Activated CD8-positive, alpha-beta memory T cell treated with anti-CD3 and anti-CD28 coated beads for 4 hours (primary cell): ENCODE measurements around the gene OR6N2.
A peak's percentile ranks its signal among the peaks of the same experiment; 100 is the strongest.

Source experiments
- DNase-seq, 2 donors: peaks; one replicate each; pipeline ENCODE4 v3.0.0-alpha.2; 2020; ENCODE audit warnings: low read depth in 2 of 2

Gene OR6N2, protein sequence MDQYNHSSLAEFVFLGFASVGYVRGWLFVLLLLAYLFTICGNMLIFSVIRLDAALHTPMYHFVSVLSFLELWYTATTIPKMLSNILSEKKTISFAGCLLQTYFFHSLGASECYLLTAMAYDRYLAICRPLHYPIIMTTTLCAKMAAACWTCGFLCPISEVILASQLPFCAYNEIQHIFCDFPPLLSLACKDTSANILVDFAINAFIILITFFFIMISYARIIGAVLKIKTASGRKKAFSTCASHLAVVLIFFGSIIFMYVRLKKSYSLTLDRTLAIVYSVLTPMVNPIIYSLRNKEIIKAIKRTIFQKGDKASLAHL

DNA sequence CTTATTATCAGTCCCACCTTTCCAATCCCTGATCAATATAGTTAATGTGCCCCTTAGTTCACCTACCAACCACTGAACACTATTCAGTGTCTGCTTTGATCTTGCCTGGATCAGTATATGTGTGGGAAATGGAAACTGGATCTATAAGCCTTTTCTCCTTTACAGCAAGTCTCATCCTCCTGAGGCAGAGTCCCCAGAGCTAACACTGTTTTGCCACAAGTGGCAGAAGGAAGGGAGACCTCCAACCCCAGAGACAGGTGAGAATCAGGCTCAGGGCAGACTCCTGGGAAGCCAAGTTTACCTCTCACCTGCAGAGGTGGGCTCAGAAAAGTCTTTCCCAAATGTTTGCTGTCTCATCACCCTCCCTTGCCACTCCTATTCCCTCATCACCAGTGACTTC is at the start of gene OR6N2:
TSS of gene OR6N2 (minus strand) at position 101 of the 400 bp plus-strand sequence. CDS start 3,569 bp downstream, outside the sequence.
- DNase-seq: no peak

DNA sequence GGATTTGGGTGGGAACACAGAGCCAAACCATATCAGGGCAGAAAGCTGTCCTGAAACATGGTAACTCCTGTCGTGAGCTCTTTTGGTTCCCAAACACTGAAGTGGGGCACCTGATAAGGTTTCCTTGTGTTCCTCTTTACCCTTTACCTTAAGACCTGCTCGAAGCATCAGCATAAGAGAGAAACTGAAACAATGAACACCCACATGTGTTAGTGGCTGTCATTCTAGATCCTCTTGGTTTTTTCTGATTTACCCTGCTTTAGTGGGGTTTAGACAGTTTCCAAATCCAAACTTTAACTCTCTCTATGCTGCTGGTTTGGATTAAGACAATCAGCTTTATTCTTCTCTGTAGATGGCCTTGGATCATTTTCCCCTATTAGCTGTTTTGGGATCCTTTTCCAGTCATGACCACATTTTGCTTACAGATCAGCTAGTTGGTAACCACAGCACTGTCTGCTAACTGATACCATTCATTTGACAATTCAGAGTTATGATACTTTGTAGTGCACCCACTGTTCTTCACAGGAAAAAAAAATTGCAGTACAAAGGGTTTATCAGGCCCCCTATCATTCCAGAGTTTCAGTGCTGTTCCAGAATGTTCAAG is 49.2 kb upstream of the OR6N2 start:
- no peak for DNase-seq

GRCh38 chr1:158821723-158822122 is 40.7 kb upstream of the OR6N2 start:
- DNase-seq: no peak

DNA sequence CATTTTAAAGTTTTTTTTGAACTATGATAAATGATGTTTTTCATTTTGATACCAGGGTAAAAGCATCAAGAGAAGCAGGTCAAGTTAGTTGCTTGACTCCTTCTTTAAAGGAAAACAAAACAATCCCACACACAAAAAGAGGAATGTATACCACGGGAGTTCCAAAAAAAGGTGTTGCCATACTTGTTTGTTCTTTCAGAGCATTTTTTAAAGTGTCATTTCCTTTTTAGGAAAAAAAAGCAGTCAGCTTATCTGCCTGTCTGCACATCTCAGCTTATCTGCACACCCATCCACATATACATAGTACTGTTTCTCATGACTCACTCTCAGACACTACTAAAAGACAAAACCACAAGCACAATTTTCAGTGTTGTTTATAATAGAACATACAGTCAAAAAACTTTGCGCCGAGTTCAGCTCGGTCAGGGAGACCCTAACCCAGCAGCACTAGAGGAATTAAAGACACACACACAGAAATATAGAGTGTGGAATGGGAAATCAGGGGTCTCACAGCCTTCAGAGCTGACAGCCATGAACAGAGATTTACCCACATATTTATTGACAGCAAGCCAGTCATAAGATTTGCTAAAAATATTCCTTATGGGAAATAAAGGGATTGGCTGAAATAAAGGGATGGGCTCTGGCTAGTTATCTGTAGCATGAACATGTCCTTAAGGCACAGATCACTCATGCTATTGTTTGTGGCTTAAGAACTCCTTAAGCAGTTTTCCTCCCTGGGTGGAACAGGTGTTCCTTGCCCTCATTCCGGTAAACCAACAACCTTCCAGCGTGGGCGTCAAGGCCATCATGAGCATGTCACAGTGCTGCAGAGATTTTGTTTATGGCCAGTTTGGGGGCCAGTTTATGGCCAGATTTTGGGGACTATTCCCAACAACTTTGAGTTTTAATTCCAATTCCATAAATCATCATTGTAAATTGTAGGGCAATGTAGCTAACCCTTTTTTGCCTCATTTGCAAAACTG is 38.7 kb upstream of the OR6N2 start:
- no peak for DNase-seq

DNA sequence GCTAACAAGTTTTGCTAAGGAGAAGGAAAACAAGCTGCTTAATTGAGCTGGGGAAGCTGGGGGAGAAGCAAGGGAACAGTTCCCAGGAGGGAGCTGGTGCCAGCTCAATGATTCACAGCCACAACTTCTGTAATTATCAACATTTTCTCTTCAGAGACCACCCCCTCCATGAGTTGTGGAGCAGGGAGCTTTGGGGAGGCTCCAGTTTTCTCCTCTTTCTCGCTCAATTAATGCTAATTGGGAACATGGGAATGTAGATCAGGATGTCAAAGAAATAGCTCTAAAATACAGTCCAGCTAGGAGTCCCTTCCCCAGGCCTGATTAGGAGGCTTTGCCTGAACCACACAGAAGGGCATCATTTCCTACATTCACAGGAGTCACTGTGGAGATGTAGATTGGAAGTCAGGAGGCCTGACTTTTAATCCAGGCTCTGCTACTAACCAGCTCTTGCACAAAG is 38.0 kb upstream of the OR6N2 start:
- DNase-seq: no peak

- no peak for DNase-seq
Measured at GRCh38 chr1:158818560-158818959, 37.6 kb upstream of the OR6N2 start.

DNA sequence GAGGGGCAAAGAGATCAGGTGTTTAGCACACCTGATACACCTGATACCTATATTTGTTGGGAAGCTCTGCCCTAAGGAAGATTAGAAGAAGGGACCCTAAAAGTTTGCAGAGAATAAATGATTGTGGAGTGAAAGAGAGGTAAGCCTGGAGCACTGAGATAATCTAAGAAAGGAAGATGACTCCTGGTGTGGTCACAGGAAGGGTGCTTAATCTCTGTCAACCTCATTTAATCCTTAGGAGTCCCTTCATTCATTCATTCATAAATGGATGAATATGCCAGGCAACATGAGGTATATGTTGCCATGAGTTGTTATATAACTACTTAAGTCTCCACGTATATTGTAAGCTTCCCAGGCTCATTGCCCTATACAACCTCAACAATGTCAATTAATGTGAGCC is 34.0 kb upstream of the OR6N2 start:
- no peak for DNase-seq

DNA sequence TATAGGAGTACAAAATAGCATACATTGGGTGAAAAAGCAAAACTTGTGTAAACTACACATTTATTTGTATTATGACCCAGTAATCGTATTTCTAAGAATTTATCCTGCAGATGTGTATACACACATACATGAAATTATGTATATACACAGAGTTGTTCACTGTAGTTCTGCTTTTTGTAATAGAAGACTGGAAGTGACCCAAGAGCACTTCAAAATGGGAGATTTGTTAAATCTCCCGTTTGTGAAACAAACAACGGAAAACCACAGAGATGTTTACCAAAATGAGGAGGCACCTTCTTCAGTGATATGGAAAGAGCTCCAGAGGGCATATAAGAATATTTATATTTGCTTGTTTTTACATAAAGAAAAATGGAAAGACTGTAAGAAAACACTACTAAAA is 32.2 kb upstream of the OR6N2 start:
- no peak for DNase-seq

GRCh38 chr1:158812336-158812735 is 31.3 kb upstream of the OR6N2 start:
- no peak for DNase-seq

GRCh38 chr1:158810311-158810710 is 29.3 kb upstream of the OR6N2 start:
- DNase-seq: no peak

GRCh38 chr1:158809862-158810261 is 28.9 kb upstream of the OR6N2 start:
- DNase-seq: no peak

DNA sequence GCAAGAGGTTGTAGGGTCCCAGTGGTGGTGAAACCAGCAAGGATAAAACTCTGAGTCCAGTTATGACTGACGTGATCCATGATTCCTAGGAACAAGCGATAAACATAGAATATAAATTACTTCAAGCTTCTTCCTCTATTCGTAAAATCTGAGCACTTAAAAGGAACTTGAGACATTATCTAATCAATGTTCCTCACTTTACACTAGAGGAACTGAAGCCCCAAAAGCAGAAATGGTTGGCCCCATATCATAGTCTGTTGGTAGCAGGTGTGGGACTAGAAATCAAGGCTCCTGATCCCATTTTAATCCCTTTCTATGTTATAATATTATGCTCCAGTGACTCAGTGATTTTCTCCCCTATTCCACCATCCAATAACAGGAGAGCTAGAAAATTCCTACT is 28.3 kb upstream of the OR6N2 start:
- DNase-seq: no peak

DNA sequence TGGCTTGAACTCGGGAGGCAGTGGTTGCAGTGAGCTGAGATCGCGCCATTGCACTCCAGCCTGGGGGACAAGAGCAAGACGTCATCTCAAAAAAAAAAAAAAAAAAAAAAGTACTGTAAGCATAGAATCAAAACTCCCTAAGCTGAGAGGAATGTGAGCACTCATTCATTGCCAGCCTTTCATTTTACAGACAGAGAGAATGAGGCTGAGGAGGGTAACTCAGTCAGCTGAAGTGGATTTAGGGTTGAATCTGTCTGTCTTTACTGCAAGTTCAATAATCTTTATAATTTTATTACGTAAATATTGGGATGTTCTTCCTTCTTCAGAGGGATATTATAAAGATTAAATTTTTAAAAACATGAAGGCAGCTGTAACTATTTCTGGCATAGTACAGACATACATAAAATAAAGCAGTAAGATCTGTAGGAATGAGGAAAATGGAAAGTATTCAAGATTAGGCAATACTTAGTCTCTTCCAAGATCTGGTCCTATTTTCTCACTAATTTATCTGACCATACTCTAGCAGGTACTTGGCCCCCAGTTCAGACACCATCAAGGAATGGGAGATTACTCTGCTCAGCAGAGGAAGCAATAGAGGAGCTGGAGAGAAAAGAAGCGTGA is 26.0 kb upstream of the OR6N2 start:
- no peak for DNase-seq

DNA sequence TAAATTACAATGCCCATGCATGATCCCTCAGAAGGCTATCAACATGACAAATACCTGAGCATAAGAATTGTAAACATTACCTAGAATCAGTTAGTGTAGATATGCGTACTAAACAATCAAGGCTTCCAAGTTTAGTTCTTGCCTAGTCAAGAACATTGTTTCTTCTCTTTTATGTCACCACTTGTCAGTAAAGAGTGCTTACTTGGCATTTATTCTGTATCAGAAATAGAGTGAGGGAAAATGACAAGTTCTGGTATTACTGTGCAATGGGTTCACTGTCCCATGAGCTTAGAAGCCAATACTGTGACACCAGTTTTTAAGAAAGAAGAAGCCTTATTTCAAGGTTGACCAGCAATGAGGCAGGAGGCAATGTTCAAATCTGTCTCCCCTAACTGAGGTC is 22.7 kb upstream of the OR6N2 start:
- DNase-seq: no peak

- no peak for DNase-seq
Measured at GRCh38 chr1:158801396-158801795, 20.4 kb upstream of the OR6N2 start.

DNA sequence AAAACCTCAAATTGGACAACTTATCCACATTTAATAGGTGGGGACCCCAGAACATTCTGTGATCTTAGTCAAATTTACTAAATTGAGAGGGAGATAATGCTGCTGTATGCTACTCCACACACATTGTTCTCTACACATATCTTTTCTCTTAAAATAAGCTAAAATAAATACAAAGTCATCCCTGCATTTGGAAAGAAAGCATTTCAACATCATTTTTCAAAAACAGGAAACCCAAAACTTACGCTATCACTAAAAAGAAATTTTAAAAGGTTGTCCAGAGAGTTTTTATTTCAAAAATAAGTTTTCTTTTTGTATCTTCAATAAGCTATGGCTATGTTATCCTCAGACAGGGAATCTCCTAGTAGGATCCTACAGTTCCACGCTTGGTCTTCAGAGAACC is 19.5 kb upstream of the OR6N2 start:
- DNase-seq: no peak

GRCh38 chr1:158799689-158800088 is 18.7 kb upstream of the OR6N2 start:
- DNase-seq: no peak

DNA sequence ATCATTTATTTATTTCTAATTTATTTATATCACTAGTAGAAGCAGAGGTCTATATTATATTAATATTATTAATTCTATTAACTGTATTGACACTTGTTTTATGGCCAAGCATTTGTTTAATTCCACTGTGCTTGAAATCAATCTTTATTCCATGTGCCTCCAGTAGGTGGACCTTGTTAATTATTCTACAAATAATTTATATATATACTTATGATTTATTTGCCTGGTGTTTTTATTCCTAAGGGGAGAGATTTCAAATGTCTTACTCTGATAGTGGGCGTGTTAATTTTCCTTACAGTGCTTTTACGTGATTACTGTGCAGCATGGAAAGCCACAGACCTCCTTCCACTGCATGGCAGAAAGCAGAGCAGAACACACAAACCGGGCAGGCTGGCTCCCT is 17.5 kb upstream of the OR6N2 start:
- no peak for DNase-seq

GRCh38 chr1:158794247-158794646 is 13.2 kb upstream of the OR6N2 start:
- no peak for DNase-seq

GRCh38 chr1:158793604-158794003 is 12.6 kb upstream of the OR6N2 start:
- DNase-seq: peak in 1 of 2 donors; percentile 1

DNA sequence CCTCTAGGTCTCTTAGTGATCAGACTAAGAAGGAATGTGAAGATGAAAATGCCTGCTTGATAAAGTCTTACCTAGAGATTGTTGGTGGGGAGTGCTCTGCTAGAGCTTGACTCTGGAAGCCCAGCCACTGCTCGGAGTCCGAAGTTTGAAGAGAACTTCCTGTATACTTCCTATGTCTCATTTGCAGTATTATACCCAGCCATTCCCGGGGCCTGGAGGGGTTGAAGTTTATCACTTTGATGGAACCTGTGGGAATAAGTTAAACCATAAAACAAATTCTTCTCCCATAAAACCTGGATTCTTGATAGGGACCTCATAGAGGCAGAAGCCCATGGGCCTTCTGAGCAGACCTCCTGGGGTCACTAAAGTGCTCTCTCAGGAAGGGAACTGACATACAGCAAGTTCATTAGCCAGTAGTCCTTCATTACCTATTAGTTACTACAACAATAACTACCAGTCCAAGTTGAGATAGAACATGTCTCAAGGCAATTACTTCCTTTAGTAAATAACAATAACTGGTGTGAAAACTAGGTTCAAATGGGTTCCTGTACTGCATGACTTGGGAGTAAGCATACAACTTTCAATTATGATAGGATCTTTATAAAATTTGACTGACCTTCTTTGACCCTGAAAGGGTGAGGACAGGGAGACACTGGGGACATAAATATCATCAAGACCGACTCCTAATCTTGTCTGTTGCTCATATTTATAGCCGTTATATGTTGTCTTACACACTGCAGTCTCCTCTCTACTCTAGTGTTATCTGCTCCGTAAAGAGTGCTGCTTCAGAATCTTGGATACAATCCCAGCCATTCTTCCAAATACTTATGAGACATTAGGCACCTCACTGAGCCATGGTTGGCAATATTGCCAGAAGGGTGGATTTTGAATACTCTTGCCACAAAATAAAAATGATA is 8.8 kb downstream of the OR6N2 start, which contains the start of gene OR6N1:
TSS of gene OR6N1 (minus strand) at position 246 of the 917 bp plus-strand sequence. CDS start 5,513 bp downstream, outside the sequence.
- DNase-seq: no peak
